ENCODE measurements around the gene SCGB2A2.

Gene SCGB2A2

GRCh38 chr11:62280452-62280851 is 10.5 kb downstream of the SCGB2A2 start:
- Histone ChIP-seq H3K9me3 (ENCODE audit: control insufficient read depth, insufficient read depth, low read length) (no peaks in the 10 kb centered on the region), H3K79me2 (ENCODE audit: control insufficient read depth, low read length) (no peaks in the 10 kb centered on the region), H3K27me3 (ENCODE audit: control insufficient read depth, low read length) (no peaks in the 10 kb centered on the region; the same call in 1 of the 2 replicates), H3K4me1 (ENCODE audit: control insufficient read depth, low read length) (no peaks in the 10 kb centered on the region), H3F3A (ENCODE audit: control insufficient read depth, insufficient read depth) (no peaks in the 10 kb centered on the region), H4K20me1 (ENCODE audit: control insufficient read depth, insufficient read depth, low read depth, low read length) (no peaks in the 10 kb centered on the region), H3K4me2 (ENCODE audit: low read length) (no peak overlapping the region), H3K9me2 (replicated peaks; ENCODE audit: control insufficient read depth, low read length) (no peaks in the 10 kb centered on the region), H3K27ac (ENCODE audit: low read depth, low read length) (no peak overlapping the region), H3K36me3 (ENCODE audit: control insufficient read depth, low read length) (no peaks in the 10 kb centered on the region), H3K4me3 (ENCODE audit: low read length) (no peak overlapping the region)
- no peak for TF ChIP-seq EZH2phosphoT487 (IDR thresholded peaks at IDR 0.05; ENCODE audit: borderline replicate concordance, low read length)
- TF ChIP-seq CTCF (IDR thresholded peaks at IDR 0.05; ENCODE audit: low read depth, low read length, poor library complexity, severe bottlenecking): no peak

GRCh38 chr11:62295504-62295903 is 25.5 kb downstream of the SCGB2A2 start:
- no peaks in the 10 kb centered on the region for H3K79me2 ChIP-seq (ENCODE audit: control insufficient read depth, low read length)
- no peaks in the 10 kb centered on the region for H3F3A ChIP-seq (ENCODE audit: control insufficient read depth, insufficient read depth)
- H3K9me2 ChIP-seq (replicated peaks; ENCODE audit: control insufficient read depth, low read length): no peaks in the 10 kb centered on the region
- H3K4me2 ChIP-seq (ENCODE audit: low read length): no peak overlapping the region
- H3K4me3 ChIP-seq (ENCODE audit: low read length): no peak overlapping the region
- H3K9me3 ChIP-seq (ENCODE audit: control insufficient read depth, insufficient read depth, low read length): no peaks in the 10 kb centered on the region
- no peaks in the 10 kb centered on the region for H3K36me3 ChIP-seq (ENCODE audit: control insufficient read depth, low read length)
- TF ChIP-seq EZH2phosphoT487 (IDR thresholded peaks at IDR 0.05; ENCODE audit: borderline replicate concordance, low read length) (no peak), CTCF (IDR thresholded peaks at IDR 0.05; ENCODE audit: low read depth, low read length, poor library complexity, severe bottlenecking) (no peak)
- H3K27ac ChIP-seq (ENCODE audit: low read depth, low read length): no peak overlapping the region
- peaks cover 16% of the 10 kb centered on the region; the same call in 1 of the 2 replicates for H3K27me3 ChIP-seq (ENCODE audit: control insufficient read depth, low read length)
- H4K20me1 ChIP-seq (ENCODE audit: control insufficient read depth, insufficient read depth, low read depth, low read length): no peaks in the 10 kb centered on the region
- H3K4me1 ChIP-seq (ENCODE audit: control insufficient read depth, low read length): no peaks in the 10 kb centered on the region

- no peaks in the 10 kb centered on the region for H3K9me3 ChIP-seq (ENCODE audit: control insufficient read depth, insufficient read depth, low read length)
- H3K4me3 ChIP-seq (ENCODE audit: low read length): no peak within 1 kb of the TSS
- no peak for TF ChIP-seq CTCF (IDR thresholded peaks at IDR 0.05; ENCODE audit: low read depth, low read length, poor library complexity, severe bottlenecking)
- TF ChIP-seq EZH2phosphoT487 (IDR thresholded peaks at IDR 0.05; ENCODE audit: borderline replicate concordance, low read length): no peak
- H3K27ac ChIP-seq (ENCODE audit: low read depth, low read length): no peak within 1 kb of the TSS
- H3F3A ChIP-seq (ENCODE audit: control insufficient read depth, insufficient read depth): no peaks in the 10 kb centered on the region
- H3K4me1 ChIP-seq (ENCODE audit: control insufficient read depth, low read length): no peaks in the 10 kb centered on the region
- H3K36me3 ChIP-seq (ENCODE audit: control insufficient read depth, low read length): no peaks in the 10 kb centered on the region
- peaks cover 22% of the 10 kb centered on the region; the same call in 1 of the 2 replicates for H3K27me3 ChIP-seq (ENCODE audit: control insufficient read depth, low read length)
- H3K79me2 ChIP-seq (ENCODE audit: control insufficient read depth, low read length): no peaks in the 10 kb centered on the region
- H3K9me2 ChIP-seq (replicated peaks; ENCODE audit: control insufficient read depth, low read length): no peaks in the 10 kb centered on the region
- no peaks in the 10 kb centered on the region for H4K20me1 ChIP-seq (ENCODE audit: control insufficient read depth, insufficient read depth, low read depth, low read length)
- H3K4me2 ChIP-seq (ENCODE audit: low read length): no peak within 1 kb of the TSS
Measured at GRCh38 chr11:62298975-62299374, 29.0 kb downstream of the SCGB2A2 start, which contains the start of gene SCGB1D4. SCGB1D4 (minus strand) TSS chr11:62299075; CDS start chr11:62299010, 65 bp downstream.

Data from DOHH2 (cell line).